CD14-positive monocyte (primary cell): ENCODE data around the gene DCDC2. TPM values are rescaled to one million over a fixed set of nuclear protein-coding genes. Genes with fewer than 3 reads are reported as not detected.

ENCODE experiments used
- DNase-seq, 3 donors: peaks; one replicate each; pipeline ENCODE4 v3.0.0-alpha.2; 2011 to 2022
- H2AFZ ChIP-seq: 2 replicates; pipeline ENCODE4 v1.6.0; 2012; ENCODE audit warnings: mild to moderate bottlenecking, low read depth, low read length, inconsistent platforms; ENCODE audit not compliant: insufficient read depth, poor library complexity, severe bottlenecking
- H3K27ac ChIP-seq, 2 donors: 1 replicate in 1 of 2; 2 replicates in 1 of 2; pipeline ENCODE4 v1.5.1; 2012 to 2013; ENCODE audit warnings: low read length in 2 of 2, control low read depth in 1 of 2, inconsistent platforms in 1 of 2, low read depth in 1 of 2, mild to moderate bottlenecking in 1 of 2
- H3K27me3 ChIP-seq, 2 donors: one replicate each; pipeline versions ENCODE4 v1.6.0 to v1.6.1; 2011 to 2013; ENCODE audit warnings: low read length in 2 of 2; ENCODE audit not compliant: control insufficient read depth in 2 of 2, insufficient read depth in 2 of 2
- H3K36me3 ChIP-seq, 2 donors: replicated peaks in 1 of 2; 1 replicate in 1 of 2; 2 replicates in 1 of 2; pipeline versions ENCODE4 v1.5.1 to v1.6.1; 2012 to 2013; ENCODE audit warnings: low read length in 2 of 2, control low read depth in 1 of 2, inconsistent platforms in 1 of 2, mild to moderate bottlenecking in 1 of 2; ENCODE audit not compliant: insufficient read depth in 2 of 2, control insufficient read depth in 1 of 2
- H3K4me1 ChIP-seq, 2 donors: 1 replicate in 1 of 2; 2 replicates in 1 of 2; pipeline versions ENCODE4 v1.5.1 to v1.6.1; 2012 to 2013; ENCODE audit warnings: low read length in 2 of 2, control low read depth in 1 of 2, inconsistent platforms in 1 of 2, mild to moderate bottlenecking in 1 of 2, moderate library complexity in 1 of 2; ENCODE audit not compliant: insufficient read depth in 2 of 2, control insufficient read depth in 1 of 2
- H3K4me2 ChIP-seq: replicated peaks from 2 replicates; pipeline ENCODE3; 2012; ENCODE audit warnings: low read length, moderate library complexity, mild to moderate bottlenecking; ENCODE audit not compliant: poor library complexity, severe bottlenecking; ENCODE audit errors: extremely low read depth
- H3K4me3 ChIP-seq, 3 experiments: fragments of 200-600 bp in 1 of 3; sonication (generic) in 1 of 3; replicated peaks in 1 of 3; 1 replicate in 2 of 3; 2 replicates in 1 of 3; pipeline ENCODE4 v1.5.1; 2011 to 2013; ENCODE audit warnings: low read length in 3 of 3, mild to moderate bottlenecking in 3 of 3, control low read depth in 2 of 3, low read depth in 2 of 3, inconsistent platforms in 1 of 3, moderate library complexity in 1 of 3
- H3K79me2 ChIP-seq: 2 replicates; pipeline ENCODE4 v1.6.0; 2012; ENCODE audit warnings: mild to moderate bottlenecking, control low read depth, inconsistent platforms, low read length, moderate library complexity; ENCODE audit not compliant: insufficient read depth
- H3K9ac ChIP-seq: 2 replicates; pipeline ENCODE4 v1.6.0; 2017; ENCODE audit warnings: low read length, mild to moderate bottlenecking; ENCODE audit not compliant: insufficient read depth, poor library complexity, severe bottlenecking
- H3K9me3 ChIP-seq, 2 donors: replicated peaks in 1 of 2; 1 replicate in 1 of 2; 2 replicates in 1 of 2; pipeline versions ENCODE4 v1.5.1 to v1.6.1; 2012 to 2013; ENCODE audit warnings: low read length in 2 of 2, control low read depth in 1 of 2; ENCODE audit not compliant: control insufficient read depth in 1 of 2, insufficient read depth in 1 of 2
- H4K20me1 ChIP-seq: 2 replicates; pipeline ENCODE4 v1.6.0; 2012; ENCODE audit warnings: mild to moderate bottlenecking, low read length, control low read depth, moderate library complexity; ENCODE audit not compliant: insufficient read depth
- H3K27ac Mint-ChIP-seq, 7 donors: one replicate each; pipeline ENCODE4 v1.8.0; 2020; ENCODE audit warnings: mild to moderate bottlenecking in 7 of 7, mixed read lengths in 7 of 7, moderate library complexity in 6 of 7, inconsistent platforms in 2 of 7
- H3K27me3 Mint-ChIP-seq, 3 donors: one replicate each; pipeline ENCODE4 v1.8.0; 2021 to 2022; ENCODE audit warnings: low read depth in 3 of 3, mild to moderate bottlenecking in 3 of 3, mixed read lengths in 3 of 3, moderate library complexity in 3 of 3, inconsistent platforms in 1 of 3
- H3K36me3 Mint-ChIP-seq, 2 donors: one replicate each; pipeline ENCODE4 v1.8.0; 2020; ENCODE audit warnings: mixed read lengths in 2 of 2, inconsistent platforms in 1 of 2, mild to moderate bottlenecking in 1 of 2
- H3K4me1 Mint-ChIP-seq: one replicate; pipeline ENCODE4 v1.8.0; 2020; ENCODE audit warnings: mild to moderate bottlenecking, mixed read lengths
- H3K4me3 Mint-ChIP-seq, 2 donors: one replicate each; pipeline ENCODE4 v1.8.0; 2020; ENCODE audit warnings: mild to moderate bottlenecking in 2 of 2, mixed read lengths in 2 of 2, moderate library complexity in 1 of 2
- H3K9me3 Mint-ChIP-seq, 7 donors: one replicate each; pipeline ENCODE4 v1.8.0; 2020 to 2022; ENCODE audit warnings: mixed read lengths in 7 of 7, mild to moderate bottlenecking in 6 of 7, moderate library complexity in 6 of 7, inconsistent platforms in 2 of 7
- CTCF ChIP-seq: fragments of 200-600 bp; IDR thresholded peaks from one replicate; pipeline ENCODE4 v1.8.0; 2022; ENCODE audit warnings: antibody characterized with exemption, mild to moderate bottlenecking
- WGBS: methylation state at CpG from one replicate; pipeline ENCODE4 v1.1.5; 2013; ENCODE audit warnings: missing lambda C conversion rate; ENCODE audit not compliant: insufficient coverage; 5-methylcytosine and 5-hydroxymethylcytosine counted together
- intact Hi-C, 2 donors: fragments of 100-400 bp; cut with micrococcal nuclease; formaldehyde crosslinking; loops; one replicate each; pipeline versions ENCODE4 v1.15.0 to v1.15.1; 2023
- polyA plus RNA-seq, 3 donors: library from polyadenylated mRNA; depleted of rRNA in 1 of 3; unstranded in 2 of 3; stranded (reverse) in 1 of 3; fragments of 300-500 nt in 2 of 3; fragments of >200 nt in 1 of 3; fragmentation: Illumina TruSeq in 2 of 3; gene quantifications; 1 replicate in 2 of 3; 2 replicates in 1 of 3; pipeline ENCODE4 v1.2.3, GENCODE V29; 2012 to 2021

Gene DCDC2
- polyA plus RNA-seq, 3 donors: not detected

- Histone ChIP-seq H3K4me3 (no peak overlapping the region), H3K27ac (no peak overlapping the region), H3K4me1 (peaks cover 12% of the 10 kb centered on the region in 2 donors), H3K4me2 (no peak overlapping the region), H4K20me1 (no peaks in the 10 kb centered on the region), H3K9ac (no peak overlapping the region), H3K79me2 (no peaks in the 10 kb centered on the region), H3K9me3 (peaks cover 0 to 3% of the 10 kb centered on the region in 2 donors), H3K36me3 (no peaks in the 10 kb centered on the region), H3K27me3 (no peaks in the 10 kb centered on the region), H2AFZ (no peak overlapping the region)
- H3K4me1 Mint-ChIP-seq: peaks cover 12% of the 10 kb centered on the region
- H3K9me3 Mint-ChIP-seq: peaks cover 0 to 7% (median 2%) of the 10 kb centered on the region in 7 donors
- intact Hi-C loops: no loop called here
- no peak for DNase-seq
- no peak for TF ChIP-seq CTCF
- peaks cover under 1 to 4% (median 2%) of the 10 kb centered on the region in 3 donors for H3K27me3 Mint-ChIP-seq
- H3K27ac Mint-ChIP-seq: no peak overlapping the region
- H3K4me3 Mint-ChIP-seq: no peak overlapping the region
- WGBS: no CpG with 5 or more reads among the region's 2 CpGs
- H3K36me3 Mint-ChIP-seq: no peaks in the 10 kb centered on the region
These were observed 34.0 kb upstream of the DCDC2 start for GRCh38 chr6:24391756-24392405.

DNA sequence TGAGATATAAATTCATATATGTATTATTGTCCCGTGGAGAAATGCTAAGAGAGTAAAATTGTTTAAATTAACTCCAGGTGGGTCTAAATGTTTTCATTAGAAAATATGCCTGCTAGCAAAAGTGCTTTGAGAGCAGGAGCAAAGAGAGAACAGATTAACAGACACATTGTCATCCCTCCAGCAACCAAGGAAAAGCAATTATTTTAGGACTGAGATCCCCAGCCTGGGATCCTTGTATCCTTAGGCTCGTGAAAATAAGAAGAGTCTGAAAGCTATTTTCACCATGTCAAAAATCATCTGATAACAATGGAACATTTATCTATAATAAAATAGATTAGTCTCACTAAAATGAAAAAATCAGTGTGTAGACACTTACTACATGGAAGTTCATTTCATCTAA lies 33.3 kb upstream of the DCDC2 start:
- Histone ChIP-seq H3K36me3 (no peaks in the 10 kb centered on the region), H3K4me3 (no peak overlapping the region), H3K9ac (no peak overlapping the region), H3K27me3 (no peaks in the 10 kb centered on the region), H4K20me1 (no peaks in the 10 kb centered on the region), H3K9me3 (no peaks in the 10 kb centered on the region), H3K4me1 (peaks cover 12% of the 10 kb centered on the region in 2 donors), H2AFZ (no peak overlapping the region), H3K79me2 (no peaks in the 10 kb centered on the region), H3K27ac (no peak overlapping the region), H3K4me2 (no peak overlapping the region)
- TF ChIP-seq CTCF: no peak
- intact Hi-C loops: no loop called here
- Mint-ChIP-seq H3K4me1 (peaks cover 12% of the 10 kb centered on the region), H3K9me3 (peaks cover 0 to 2% (median 0%) of the 10 kb centered on the region in 7 donors), H3K27me3 (peaks cover 4% of the 10 kb centered on the region in 3 donors), H3K4me3 (no peak overlapping the region), H3K27ac (no peak overlapping the region), H3K36me3 (no peaks in the 10 kb centered on the region)
- DNase-seq: no peak
- WGBS: no CpG with 5 or more reads among the region's 2 CpGs
